Body of pancreas (tissue), 4 donors: ENCODE measurements around the gene HPN. TPM values are rescaled to one million over a fixed set of nuclear protein-coding genes. Genes with fewer than 3 reads are reported as not detected.

Source experiments
- ATAC-seq: fragments of 150-250 bp; one replicate; pipeline ENCODE4 v1.9.1; 2016
- DNase-seq, 4 donors: peaks; one replicate each; pipeline ENCODE4 v3.0.0-alpha.2; 2019
- H3K27ac ChIP-seq, 4 donors: fragments of 200-600 bp; sonication (generic); 1 replicate in 3 of 4; 2 replicates in 1 of 4; pipeline versions ENCODE4 v1.5.1 to v1.6.1; 2016 to 2019; ENCODE audit warnings: mild to moderate bottlenecking in 1 of 4, mixed read lengths in 1 of 4, moderate library complexity in 1 of 4
- H3K27me3 ChIP-seq, 2 donors: fragments of 200-600 bp; sonication (generic); one replicate each; pipeline ENCODE4 v1.6.0; 2016; ENCODE audit warnings: mild to moderate bottlenecking in 1 of 2
- H3K36me3 ChIP-seq, 2 donors: fragments of 200-600 bp; sonication (generic); replicated peaks in 1 of 2; 2 replicates each; pipeline ENCODE4 v1.5.1; 2016; ENCODE audit warnings: low read depth in 2 of 2; ENCODE audit not compliant: insufficient read depth in 1 of 2
- H3K4me1 ChIP-seq: fragments of 200-600 bp; sonication (generic); one replicate; pipeline ENCODE4 v1.6.0; 2016
- H3K4me3 ChIP-seq, 2 donors: fragments of 200-600 bp; sonication (generic); 1 replicate in 1 of 2; 2 replicates in 1 of 2; pipeline ENCODE4 v1.5.1; 2016 to 2019
- H3K9me3 ChIP-seq, 3 donors: fragments of 200-600 bp; sonication (generic); 1 replicate in 2 of 3; 2 replicates in 1 of 3; pipeline ENCODE4 v1.5.1; 2016
- CTCF ChIP-seq, 7 experiments: fragments of 450-650 bp in 4 of 7; fragments of 200-600 bp in 3 of 7; sonication (generic) in 3 of 7; IDR thresholded peaks; one replicate each; pipeline ENCODE4 v1.5.1; 2016 to 2019; ENCODE audit warnings: antibody characterized with exemption in 7 of 7
- POLR2A ChIP-seq, 3 donors: fragments of 450-650 bp; IDR thresholded peaks; one replicate each; pipeline ENCODE4 v1.6.1; 2016; ENCODE audit warnings: antibody characterized with exemption in 3 of 3, mild to moderate bottlenecking in 2 of 3
- WGBS, 2 donors: methylation state at CpG; one replicate each; pipeline ENCODE4 v1.1.5; 2017; 5-methylcytosine and 5-hydroxymethylcytosine counted together
- intact Hi-C: fragments of 100-400 bp; cut with DNase I; formaldehyde crosslinking; loops from one replicate; pipeline ENCODE4 v1.15.1; 2023
- total RNA-seq, 2 donors: library from RNA; depleted of rRNA; stranded (reverse); fragments of >200 nt; gene quantifications; one replicate each; pipeline ENCODE4 v1.1.0, GENCODE V29; 2016

The HPN gene
- total RNA-seq, 2 donors from 2014 or later: 135 to 289 TPM

DNA sequence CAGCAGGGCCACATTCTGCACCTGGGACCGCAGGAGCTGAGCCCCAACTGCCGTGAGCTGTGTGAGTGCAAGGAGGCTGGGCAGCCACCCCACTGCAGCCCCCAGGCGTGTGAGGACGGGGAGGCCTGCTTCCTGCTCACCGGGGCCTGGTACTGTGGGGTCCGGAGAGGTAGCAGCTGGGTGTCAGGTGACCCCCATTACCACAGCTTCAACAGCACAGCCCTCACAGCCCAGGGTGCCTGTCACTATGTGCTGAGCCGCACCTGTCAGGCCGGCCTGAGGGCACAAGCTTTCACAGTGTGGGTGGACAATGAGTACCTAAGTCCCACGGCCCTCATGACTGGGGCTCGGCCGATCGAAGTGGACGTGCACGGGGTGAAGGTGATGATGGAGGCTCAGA lies 38.3 kb downstream of the HPN start:
- Histone ChIP-seq H3K27ac (no peak overlapping the region), H3K4me3 (no peak overlapping the region), H3K27me3 (no peaks in the 10 kb centered on the region), H3K36me3 (no peaks in the 10 kb centered on the region), H3K9me3 (no peaks in the 10 kb centered on the region), H3K4me1 (no peaks in the 10 kb centered on the region)
- WGBS, 2 donors: 77 to 89% methylated on average over 4 to 14 of the region's 14 CpGs
- no peak for DNase-seq
- no peak for ATAC-seq
- intact Hi-C loops: no loop called here
- TF ChIP-seq CTCF (IDR thresholded peaks at IDR 0.05) (no peak), POLR2A (IDR thresholded peaks at IDR 0.05) (no peak)

- Histone ChIP-seq H3K27me3 (no peaks in the 10 kb centered on the region), H3K36me3 (no peaks in the 10 kb centered on the region), H3K4me3 (no peak overlapping the region), H3K27ac (no peak overlapping the region), H3K9me3 (no peaks in the 10 kb centered on the region), H3K4me1 (no peaks in the 10 kb centered on the region)
- 87% methylated on average over 15 of the region's 16 CpGs; no CpG with 5 or more reads in 1 of the 2 donors for WGBS, 2 donors
- no peak for TF ChIP-seq CTCF (IDR thresholded peaks at IDR 0.05)
- intact Hi-C loops: no loop called here
- DNase-seq: no peak
- no peak for ATAC-seq
Measured at GRCh38 chr19:35080613-35081170, 39.2 kb downstream of the HPN start.

GRCh38 chr19:35081201-35081600 lies 39.7 kb downstream of the HPN start:
- H3K27ac ChIP-seq: no peak overlapping the region
- 77 to 89% methylated on average over 5 to 6 of the region's 6 CpGs for WGBS, 2 donors
- no peak for DNase-seq
- intact Hi-C loops: no loop called here
- H3K4me1 ChIP-seq: no peaks in the 10 kb centered on the region
- no peak overlapping the region for H3K4me3 ChIP-seq
- no peaks in the 10 kb centered on the region for H3K27me3 ChIP-seq
- no peaks in the 10 kb centered on the region for H3K9me3 ChIP-seq
- H3K36me3 ChIP-seq: no peaks in the 10 kb centered on the region
- ATAC-seq: no peak
- TF ChIP-seq POLR2A (IDR thresholded peaks at IDR 0.05): no peak
- no peak for TF ChIP-seq CTCF (IDR thresholded peaks at IDR 0.05)

- Histone ChIP-seq H3K27me3 (no peaks in the 10 kb centered on the region), H3K36me3 (no peaks in the 10 kb centered on the region), H3K4me3 (no peak overlapping the region), H3K4me1 (no peaks in the 10 kb centered on the region), H3K9me3 (no peaks in the 10 kb centered on the region), H3K27ac (no peak overlapping the region)
- 79 to 90% methylated on average over 10 to 15 of the region's 15 CpGs for WGBS, 2 donors
- TF ChIP-seq CTCF (IDR thresholded peaks at IDR 0.05): no peak
- TF ChIP-seq POLR2A (IDR thresholded peaks at IDR 0.05): no peak
- ATAC-seq: no peak
- intact Hi-C loops: no loop called here
- DNase-seq: no peak
Measured at GRCh38 chr19:35083691-35084508, 42.4 kb downstream of the HPN start.

- ATAC-seq (no peak), DNase-seq (no peak)
- no peak overlapping the region for H3K27ac ChIP-seq
- H3K4me1 ChIP-seq: peaks cover under 1% of the 10 kb centered on the region
- H3K27me3 ChIP-seq: no peaks in the 10 kb centered on the region
- no peak for TF ChIP-seq CTCF (IDR thresholded peaks at IDR 0.05)
- no peak for TF ChIP-seq POLR2A (IDR thresholded peaks at IDR 0.05)
- H3K9me3 ChIP-seq: no peaks in the 10 kb centered on the region
- H3K36me3 ChIP-seq: no peaks in the 10 kb centered on the region
- H3K4me3 ChIP-seq: no peak overlapping the region
- WGBS, 2 donors: 86 to 90% methylated on average over 3 of the region's 3 CpGs
- intact Hi-C loops: no loop called here
Measured at GRCh38 chr19:35084509-35084762, 42.9 kb downstream of the HPN start.
